ENCODE results near the gene ARRB1.
"Not testable (repeated sequence)": the region's sequence is repeated elsewhere in the genome, so short reads cannot be mapped to it uniquely, and the experiment has no call there.

ARRB1 gene

GRCh38 chr11:75320643-75321042 is 30.8 kb downstream of the ARRB1 start:
- DNase-seq = no peak

- DNase-seq = no peak
These were observed 31.3 kb downstream of the ARRB1 start for GRCh38 chr11:75320046-75320618.

- no peak for DNase-seq
These were observed 32.2 kb downstream of the ARRB1 start for GRCh38 chr11:75319035-75319877.

GRCh38 chr11:75317446-75318122 is 33.9 kb downstream of the ARRB1 start:
- DNase-seq = no peak

GRCh38 chr11:75315439-75315805 is 36.0 kb downstream of the ARRB1 start:
- no peak for DNase-seq

- DNase-seq = no peak
These were observed 36.6 kb downstream of the ARRB1 start for GRCh38 chr11:75314771-75315438.

GRCh38 chr11:75313513-75314272 is 37.8 kb downstream of the ARRB1 start:
- DNase-seq = no peak

- no peak for DNase-seq
These were observed 39.1 kb downstream of the ARRB1 start for GRCh38 chr11:75312346-75312745.

- no peak for DNase-seq
These were observed 39.6 kb downstream of the ARRB1 start for GRCh38 chr11:75311858-75312288.

- DNase-seq = no peak
These were observed 42.5 kb downstream of the ARRB1 start for GRCh38 chr11:75308986-75309385.

- no peak for DNase-seq
These were observed 43.3 kb downstream of the ARRB1 start for GRCh38 chr11:75308116-75308515.

GRCh38 chr11:75307058-75307457 is 44.4 kb downstream of the ARRB1 start:
- no peak for DNase-seq

GRCh38 chr11:75306529-75306928 is 44.9 kb downstream of the ARRB1 start:
- no peak for DNase-seq

GRCh38 chr11:75305993-75306392 is 45.5 kb downstream of the ARRB1 start:
- DNase-seq = no peak

GRCh38 chr11:75305452-75305851 is 46.0 kb downstream of the ARRB1 start:
- no peak for DNase-seq

- not testable (repeated sequence) for DNase-seq
These were observed 46.5 kb downstream of the ARRB1 start for GRCh38 chr11:75304941-75305340.

GRCh38 chr11:75303544-75304224 is 47.8 kb downstream of the ARRB1 start:
- no peak for DNase-seq

- no peak for DNase-seq
These were observed 49.1 kb downstream of the ARRB1 start for GRCh38 chr11:75302371-75302770.

- DNase-seq = no peak
These were observed 49.7 kb downstream of the ARRB1 start for GRCh38 chr11:75301601-75302345.

GRCh38 chr11:75301131-75301530 is 50.3 kb downstream of the ARRB1 start:
- DNase-seq = no peak

- no peak for DNase-seq
These were observed 52.5 kb downstream of the ARRB1 start for GRCh38 chr11:75298976-75299260.
